GM12875 (cell line): ENCODE results near the gene XPO5.

Source experiments
- H3K4me3 ChIP-seq: one replicate; pipeline ENCODE4 v1.5.1; 2011; ENCODE audit warnings: low read depth, low read length, control low read depth
- TF ChIP-seq, protein P1 (sequence below): IDR thresholded peaks from 2 replicates; pipeline ENCODE4 v1.5.1; 2011; ENCODE audit warnings: low read depth, mild to moderate bottlenecking, control low read depth, inconsistent platforms, low read length, moderate library complexity, borderline replicate concordance; ENCODE audit not compliant: insufficient read depth

The XPO5 gene

DNA sequence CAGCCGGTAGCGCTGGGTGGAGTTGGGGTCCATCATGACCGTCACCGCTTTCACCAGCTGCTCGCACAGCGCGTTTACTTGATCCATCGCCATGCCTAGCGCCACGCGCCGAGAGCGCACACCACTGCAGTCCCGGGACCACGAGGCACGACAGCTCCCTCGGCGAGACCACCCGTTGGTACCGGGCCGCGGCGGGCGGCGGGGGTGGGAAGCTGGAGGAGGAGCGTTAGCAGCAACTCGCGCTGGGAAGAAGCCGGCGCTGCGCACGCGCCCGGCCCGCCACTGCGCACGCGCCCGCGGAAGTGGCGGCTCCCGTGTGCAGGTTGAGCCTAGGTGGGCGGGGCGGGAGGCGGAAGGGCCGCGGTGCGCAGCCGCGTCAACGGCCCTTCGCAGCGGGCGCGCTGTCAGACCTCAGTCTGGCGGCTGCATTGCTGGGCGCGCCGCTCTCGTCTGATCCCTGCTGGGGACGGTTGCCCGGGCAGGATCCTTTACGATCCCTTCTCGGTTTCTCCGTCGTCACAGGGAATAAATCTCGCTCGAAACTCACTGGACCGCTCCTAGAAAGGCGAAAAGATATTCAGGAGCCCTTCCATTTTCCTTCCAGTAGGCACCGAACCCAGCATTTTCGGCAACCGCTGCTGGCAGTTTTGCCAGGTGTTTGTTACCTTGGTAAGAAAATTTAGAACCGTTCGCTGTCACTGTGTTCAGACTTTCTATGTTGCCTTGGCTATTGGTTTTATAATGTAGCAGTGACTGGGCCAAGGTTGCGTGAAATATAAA lies at the start of gene XPO5, which contains the start of gene POLH:
Gene XPO5, minus strand, starts transcription at position 267 of the 780 bp plus-strand sequence. Its CDS starts 174 bp downstream, at position 93.
Gene POLH, plus strand, starts transcription at position 414 of the 780 bp plus-strand sequence. CDS start 6,135 bp downstream, outside the sequence.
- TF ChIP-seq, protein P1, sequence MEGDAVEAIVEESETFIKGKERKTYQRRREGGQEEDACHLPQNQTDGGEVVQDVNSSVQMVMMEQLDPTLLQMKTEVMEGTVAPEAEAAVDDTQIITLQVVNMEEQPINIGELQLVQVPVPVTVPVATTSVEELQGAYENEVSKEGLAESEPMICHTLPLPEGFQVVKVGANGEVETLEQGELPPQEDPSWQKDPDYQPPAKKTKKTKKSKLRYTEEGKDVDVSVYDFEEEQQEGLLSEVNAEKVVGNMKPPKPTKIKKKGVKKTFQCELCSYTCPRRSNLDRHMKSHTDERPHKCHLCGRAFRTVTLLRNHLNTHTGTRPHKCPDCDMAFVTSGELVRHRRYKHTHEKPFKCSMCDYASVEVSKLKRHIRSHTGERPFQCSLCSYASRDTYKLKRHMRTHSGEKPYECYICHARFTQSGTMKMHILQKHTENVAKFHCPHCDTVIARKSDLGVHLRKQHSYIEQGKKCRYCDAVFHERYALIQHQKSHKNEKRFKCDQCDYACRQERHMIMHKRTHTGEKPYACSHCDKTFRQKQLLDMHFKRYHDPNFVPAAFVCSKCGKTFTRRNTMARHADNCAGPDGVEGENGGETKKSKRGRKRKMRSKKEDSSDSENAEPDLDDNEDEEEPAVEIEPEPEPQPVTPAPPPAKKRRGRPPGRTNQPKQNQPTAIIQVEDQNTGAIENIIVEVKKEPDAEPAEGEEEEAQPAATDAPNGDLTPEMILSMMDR: 0 out of 2 replicates have a peak, but pooled peaks have one; percentile 6

DNA sequence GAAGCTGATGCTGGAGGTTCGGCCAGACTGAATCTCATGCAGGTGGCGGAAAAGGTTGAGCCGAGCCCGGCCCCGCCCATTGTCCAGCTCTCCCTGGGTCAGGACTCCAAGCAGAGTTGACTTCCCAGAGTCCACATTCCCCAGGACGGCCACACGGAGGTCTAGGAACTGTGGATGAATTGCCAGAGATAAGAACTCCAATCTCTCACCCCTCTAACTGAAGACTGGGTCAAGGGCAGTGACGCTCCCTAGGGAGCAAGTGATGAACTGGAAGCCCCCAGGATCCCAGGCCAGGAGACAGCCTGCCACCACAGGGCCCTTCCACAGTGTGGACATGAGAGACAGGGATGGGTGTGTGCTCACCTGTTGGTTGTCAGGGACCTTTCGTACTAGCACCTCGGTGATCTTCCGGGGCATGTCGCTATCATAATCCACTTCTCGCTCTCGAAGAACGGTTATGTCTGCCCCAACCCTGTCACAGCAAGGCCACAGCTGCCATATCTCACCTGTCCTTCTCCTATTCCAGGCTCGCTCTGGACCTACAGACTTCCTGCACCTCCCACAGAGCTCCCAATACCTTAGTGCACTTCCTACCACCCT lies 49.7 kb upstream of the XPO5 start:
- H3K4me3 ChIP-seq: no peak overlapping the region
- TF ChIP-seq, protein P1: no peak

More for the DNA sequence above, at the start of gene XPO5, which contains the start of gene POLH:
- H3K4me3 ChIP-seq: peak within 1 kb of the TSS; percentile 82

DNA sequence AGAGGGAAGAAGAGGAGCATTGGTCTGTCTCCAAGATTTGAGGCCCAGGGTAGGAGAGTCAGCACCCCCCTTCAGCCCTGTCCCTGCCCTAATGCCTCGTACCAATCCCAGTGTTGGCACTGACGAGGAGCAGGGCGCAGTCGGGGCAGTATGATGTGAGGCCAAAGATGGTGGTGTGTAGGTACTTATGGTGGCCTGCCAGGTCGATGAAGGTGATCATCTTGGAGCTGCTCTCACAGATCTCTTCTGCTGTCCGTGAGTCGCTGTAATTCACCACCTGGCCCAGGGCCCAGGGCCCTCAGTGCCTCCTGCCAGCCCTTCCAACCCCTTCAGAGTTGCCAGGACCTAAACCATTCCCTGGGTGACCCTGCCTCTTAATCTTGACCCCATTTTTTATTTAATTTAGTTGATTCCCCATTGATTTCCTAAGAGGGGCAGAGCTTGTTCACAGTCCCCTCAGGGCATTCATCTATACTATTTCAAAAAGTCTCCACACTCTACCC lies 49.0 kb upstream of the XPO5 start:
- TF ChIP-seq, protein P1: no peak
- H3K4me3 ChIP-seq: no peak overlapping the region

DNA sequence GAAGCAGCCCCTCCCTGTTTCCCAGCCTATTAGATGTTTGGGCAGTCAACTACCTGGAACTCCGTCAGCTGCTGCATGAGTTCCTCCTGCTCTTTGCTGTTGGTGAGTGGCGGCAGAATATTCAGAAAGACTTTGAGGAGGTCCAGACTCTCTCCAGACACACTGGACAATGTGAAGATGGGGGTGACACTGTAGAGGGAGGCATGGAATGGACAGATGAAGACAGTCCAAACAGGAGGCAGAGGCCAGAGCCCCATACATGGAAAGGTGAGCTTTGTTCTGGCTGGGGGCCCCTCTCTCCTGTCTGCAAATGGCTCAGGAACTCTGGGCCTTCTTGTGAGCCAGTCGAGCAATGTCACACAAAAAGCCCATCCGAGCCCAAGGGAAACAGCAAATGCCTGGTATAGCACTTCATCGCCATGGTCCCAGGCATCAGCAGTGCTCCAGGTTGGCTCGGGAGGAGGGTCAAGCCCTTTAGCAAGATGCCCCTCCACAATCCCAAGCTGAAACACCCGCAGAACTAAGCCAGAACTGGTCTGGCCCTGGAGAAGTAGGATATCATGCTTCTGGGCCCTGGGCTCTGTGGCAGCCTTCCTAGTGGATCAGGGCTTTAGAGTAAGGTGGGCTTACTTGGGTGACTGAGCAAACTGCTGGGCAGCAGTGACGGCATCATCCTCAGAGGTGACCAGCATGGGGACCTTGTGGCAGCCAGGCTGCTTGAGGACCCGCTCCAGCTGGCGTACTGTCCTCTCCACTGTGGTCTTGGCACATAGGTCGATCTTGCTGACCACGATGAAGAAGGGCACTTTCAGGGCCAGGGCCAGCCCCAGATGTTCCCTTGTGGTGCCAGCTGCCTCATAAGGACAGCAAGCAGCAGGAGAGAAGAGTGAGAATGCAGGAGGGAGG lies 48.3 kb upstream of the XPO5 start:
- TF ChIP-seq, protein P1: no peak
- no peak overlapping the region for H3K4me3 ChIP-seq

DNA sequence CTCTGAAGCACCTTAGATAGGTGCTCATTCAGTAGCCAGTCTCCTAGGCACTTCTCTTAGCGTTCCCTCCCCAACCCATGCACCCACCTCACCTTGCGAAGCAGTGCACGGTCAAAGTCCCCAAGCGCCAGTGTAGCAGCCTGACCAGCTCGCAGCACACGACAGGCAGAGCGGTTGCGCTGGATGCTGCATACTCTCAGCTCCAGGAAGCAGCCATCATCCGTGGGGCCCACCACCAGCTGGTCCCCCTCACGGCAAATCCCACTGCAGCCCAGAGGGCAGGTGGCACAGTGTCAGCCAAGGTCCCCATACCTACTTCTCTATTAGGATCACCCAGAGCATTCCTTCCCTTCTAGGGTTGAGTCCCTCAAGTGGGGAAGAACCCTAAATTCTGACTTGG lies 46.7 kb upstream of the XPO5 start:
- TF ChIP-seq, protein P1: no peak
- no peak overlapping the region for H3K4me3 ChIP-seq

DNA sequence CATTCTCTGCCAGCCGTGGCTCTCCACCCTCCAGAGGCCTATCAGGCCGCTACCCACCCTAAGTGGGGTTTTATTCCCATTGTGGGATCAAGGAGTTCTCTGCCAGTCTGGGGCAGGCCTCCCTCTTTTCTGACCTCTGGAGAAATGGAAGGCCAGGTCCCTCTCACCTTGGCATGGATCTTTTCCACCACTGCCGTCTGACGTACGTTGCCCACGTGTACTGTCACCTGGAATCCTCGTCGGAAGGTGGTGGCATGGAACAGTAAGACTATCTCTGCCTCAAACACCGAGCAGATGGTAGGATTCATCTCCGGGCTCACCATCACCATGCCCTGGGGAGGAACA lies 46.0 kb upstream of the XPO5 start:
- TF ChIP-seq, protein P1: no peak
- no peak overlapping the region for H3K4me3 ChIP-seq
